A673 (cell line): ENCODE data around the gene CTNNA3.

Experiments used
- CTCF ChIP-seq: fragments of 300-800, 200-600 bp; sonication (generic); conservative IDR thresholded peaks from 2 replicates; pipeline ENCODE4 v1.5.1; 2017; ENCODE audit warnings: low read depth, mild to moderate bottlenecking, antibody characterized with exemption, low read length, moderate library complexity, mixed read lengths
- EZH2 ChIP-seq: fragments of 200-600 bp; sonication (generic); IDR thresholded peaks from 2 replicates; pipeline ENCODE4 v1.6.1; 2017; ENCODE audit warnings: borderline replicate concordance, low read depth, mild to moderate bottlenecking, mixed read lengths, antibody characterized with exemption, low read length; ENCODE audit not compliant: poor library complexity, severe bottlenecking

- no peak for TF ChIP-seq EZH2
- TF ChIP-seq CTCF: no peak
Observed at GRCh38 chr10:67112765-67113164, 583.2 kb downstream of the CTNNA3 start.
